Nucleus accumbens (tissue), 56 donors: ENCODE measurements around the gene RTP3.
"Not testable (repeated sequence)": the region's sequence is repeated elsewhere in the genome, so short reads cannot be mapped to it uniquely, and the experiment has no call there.

Experiments
- DNase-seq, 56 donors: peaks; one replicate each; lab custom pipeline; 2025; lab: John Stamatoyannopoulos, UW

RTP3 gene

DNA sequence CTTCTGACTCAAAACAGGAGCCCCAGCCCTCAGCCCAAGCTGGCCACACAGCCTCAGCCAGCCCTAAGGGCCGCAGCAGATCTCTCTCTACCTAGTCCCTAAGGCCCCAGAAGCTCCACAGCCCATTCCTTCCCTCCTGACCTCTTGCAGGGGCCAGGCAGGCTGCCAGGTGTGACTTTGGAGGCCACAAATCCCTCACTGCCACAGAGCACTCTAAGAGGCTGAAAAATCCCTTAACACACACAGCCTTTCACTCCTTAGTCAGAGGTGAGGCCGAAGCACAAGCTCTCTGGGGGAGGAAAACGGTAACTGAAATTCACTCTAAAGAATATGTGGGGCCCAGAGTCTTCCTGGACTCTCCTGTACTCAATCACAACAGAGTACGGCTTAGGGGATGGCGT is 45.0 kb downstream of the RTP3 start:
- no peak for DNase-seq

DNA sequence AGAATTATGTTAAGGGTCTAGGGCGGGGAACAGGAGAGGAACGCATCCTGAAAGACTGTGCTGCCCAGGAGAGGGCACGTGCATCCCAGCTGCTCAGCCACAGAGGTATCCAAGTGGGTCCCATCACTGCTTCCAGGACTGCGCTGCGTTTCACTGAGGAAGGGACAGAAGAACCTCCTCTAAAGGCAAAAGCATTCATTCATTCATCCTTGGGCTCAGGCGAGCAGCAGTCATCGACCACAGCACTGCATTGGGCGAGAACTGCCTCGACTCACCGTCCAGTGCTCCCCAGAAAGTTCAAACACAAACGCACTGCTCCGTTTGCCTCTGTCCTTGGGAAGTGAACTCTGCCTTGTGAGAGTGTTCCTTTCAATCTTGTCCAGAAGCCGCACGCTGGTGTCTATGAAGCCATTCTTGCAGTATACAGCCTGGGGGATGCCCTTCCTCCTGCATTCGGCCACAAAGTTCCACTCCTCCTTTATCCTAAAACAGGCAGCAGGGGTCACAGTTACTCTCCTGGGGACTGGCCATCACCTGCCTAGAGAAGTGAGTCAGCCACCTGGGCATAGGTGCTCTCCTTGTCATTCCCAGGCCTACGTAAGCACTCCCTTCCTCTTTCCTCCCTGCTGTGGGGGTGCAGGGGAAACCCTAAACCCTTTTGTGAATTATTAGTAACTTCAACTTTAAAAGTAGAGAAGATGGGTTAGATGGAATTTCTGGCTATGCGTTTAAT is 47.2 kb downstream of the RTP3 start:
- DNase-seq: no peak

DNA sequence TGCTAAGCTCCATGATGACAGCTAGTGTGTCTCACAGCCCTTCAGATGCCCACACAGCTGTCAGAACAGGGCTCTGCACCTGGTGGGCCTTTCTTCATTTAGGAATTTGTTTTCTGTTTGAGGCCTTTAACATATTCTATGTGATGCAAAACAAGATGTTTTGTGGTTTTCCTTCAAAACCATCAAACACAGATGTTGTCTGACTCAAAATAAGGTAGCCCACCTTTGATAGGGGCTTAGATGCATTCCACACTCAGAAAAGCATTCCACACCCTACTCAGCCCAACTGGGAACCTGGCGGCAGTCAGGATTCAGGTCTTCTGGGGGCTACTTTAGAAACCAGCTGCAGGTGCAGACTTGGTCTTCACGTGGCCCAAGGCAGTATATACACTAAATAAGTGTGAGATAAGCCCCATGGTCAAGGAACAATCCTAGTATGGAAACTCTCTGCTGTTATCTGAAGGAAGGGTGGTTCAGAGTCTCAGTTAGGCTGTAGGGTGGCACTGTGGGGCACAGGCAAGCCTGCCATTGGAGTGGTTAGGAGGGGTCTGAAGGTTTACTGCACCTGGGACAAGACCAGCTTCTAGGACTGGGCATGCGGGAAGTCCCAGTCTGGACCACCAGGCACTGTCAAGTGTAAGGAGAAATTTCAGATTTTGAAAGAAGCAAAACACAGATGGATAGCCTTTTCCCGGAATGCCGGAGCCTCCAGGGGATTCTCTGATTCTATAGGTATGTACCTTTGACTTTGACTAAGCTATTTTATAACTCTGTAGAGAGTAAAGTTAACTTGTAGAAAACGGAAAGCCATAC is 48.2 kb downstream of the RTP3 start:
- no peak for DNase-seq

DNA sequence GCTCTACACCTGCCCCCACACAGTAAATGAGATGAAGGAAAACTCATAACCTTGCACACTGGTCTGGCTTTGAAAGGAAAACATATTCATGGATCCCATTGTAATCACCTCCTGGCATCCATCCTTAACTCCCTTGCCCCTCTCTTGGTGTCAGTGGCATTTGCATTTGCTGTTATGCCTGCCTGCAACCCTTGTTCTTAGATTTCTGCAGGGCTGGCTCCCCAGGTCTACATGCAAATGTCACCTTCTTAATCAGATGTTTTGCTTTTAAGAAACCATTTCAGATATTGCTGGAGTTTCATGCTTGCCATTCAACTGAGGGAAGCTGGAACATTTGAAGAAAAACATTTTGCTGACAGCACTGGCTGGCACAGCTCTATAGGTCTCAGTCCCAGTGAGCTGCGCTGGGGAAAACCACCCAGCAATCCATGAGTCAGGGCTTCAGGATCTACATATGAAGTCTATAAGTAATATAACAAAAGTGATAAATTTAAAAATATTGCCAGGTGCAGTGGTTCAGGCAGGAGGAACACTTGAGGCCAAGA is 49.2 kb downstream of the RTP3 start:
- DNase-seq: no peak

DNA sequence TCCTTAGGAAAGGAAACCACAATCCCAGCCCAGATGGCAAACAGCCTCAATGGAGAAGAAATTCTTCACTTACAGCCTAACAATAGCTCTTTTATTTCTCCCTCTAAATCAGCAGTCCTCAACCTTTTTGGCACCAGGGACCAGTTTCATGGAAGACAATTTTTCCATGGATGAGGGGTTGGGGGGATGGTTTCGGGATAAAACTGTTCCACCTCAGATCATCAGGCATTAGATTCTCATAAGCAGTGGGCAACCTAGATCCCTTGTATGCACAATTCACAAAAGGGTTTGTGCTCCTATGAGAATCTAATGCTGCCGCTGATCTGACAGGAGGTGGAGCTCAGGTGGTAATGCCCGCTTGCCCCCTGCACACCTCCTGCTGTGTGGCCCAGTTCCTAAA is 50.8 kb downstream of the RTP3 start:
- DNase-seq: not testable (repeated sequence)

DNA sequence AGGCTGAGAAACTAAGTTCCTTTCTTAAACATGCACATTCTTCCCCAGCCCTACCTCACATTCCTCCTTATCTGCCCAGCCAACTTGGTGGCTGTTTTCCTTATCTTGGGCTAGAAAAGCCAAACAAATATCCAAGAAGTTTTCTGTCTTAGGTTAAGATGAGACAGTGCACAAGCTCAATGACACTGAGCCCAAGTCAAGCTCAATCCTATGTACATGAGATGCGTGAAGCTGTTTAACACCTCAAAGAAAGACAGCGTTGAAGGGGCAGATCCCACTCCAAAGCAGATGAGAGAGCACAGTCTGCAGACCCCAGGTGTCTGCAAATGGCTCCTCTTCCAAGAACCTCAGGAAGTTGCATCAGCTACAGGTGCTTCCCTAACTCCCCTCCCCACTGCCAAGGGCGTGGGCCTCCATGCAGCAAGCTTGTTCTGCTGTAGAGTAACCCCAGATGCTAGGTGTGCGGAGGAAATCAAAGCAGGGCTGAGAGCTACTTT is 51.7 kb downstream of the RTP3 start:
- DNase-seq: no peak

DNA sequence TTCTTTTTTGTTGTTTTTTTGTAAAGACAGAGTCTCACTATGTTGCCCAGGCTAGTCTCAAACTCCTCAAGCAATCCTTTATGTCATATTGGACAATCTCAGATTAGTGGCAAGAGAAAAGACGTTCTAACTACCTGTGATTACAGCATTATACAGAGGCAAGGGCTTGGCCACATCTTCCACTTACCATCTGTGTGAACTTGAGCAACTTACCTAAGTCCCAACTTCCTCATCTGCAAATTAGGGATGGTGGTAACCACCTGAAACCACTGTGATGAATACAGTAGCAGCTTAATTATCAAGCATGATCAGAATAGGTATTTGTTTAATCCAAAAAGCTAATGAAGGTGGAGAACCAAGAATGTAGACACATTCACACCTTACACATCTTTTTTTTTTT is 52.2 kb downstream of the RTP3 start:
- no peak for DNase-seq
